GM12875 (cell line): ENCODE data around the gene GRAP.

ENCODE experiments used
- H3K4me3 ChIP-seq: one replicate; pipeline ENCODE4 v1.5.1; 2011; ENCODE audit warnings: low read depth, low read length, control low read depth
- TF ChIP-seq, protein P1 (sequence below): IDR thresholded peaks from 2 replicates; pipeline ENCODE4 v1.5.1; 2011; ENCODE audit warnings: low read depth, mild to moderate bottlenecking, control low read depth, inconsistent platforms, low read length, moderate library complexity, borderline replicate concordance; ENCODE audit not compliant: insufficient read depth

Gene GRAP

DNA sequence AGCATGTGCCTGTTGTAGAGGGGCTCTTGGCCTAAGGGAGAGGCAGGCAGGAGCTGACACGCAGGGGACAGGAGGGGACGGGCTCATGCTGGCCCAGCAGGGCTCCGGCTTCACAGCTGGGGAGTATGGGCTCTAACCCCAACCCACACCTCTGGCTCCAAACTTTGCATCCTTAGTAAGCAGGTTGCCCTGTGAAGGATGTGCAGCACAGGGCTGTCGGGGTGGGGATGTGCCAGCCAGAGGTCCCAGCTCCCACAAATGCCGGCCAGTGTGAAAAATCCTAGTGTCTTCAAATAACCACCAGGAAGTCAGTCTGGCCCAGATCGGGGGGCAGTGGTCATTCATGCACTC is 28.2 kb downstream of the GRAP start:
- TF ChIP-seq, protein P1, sequence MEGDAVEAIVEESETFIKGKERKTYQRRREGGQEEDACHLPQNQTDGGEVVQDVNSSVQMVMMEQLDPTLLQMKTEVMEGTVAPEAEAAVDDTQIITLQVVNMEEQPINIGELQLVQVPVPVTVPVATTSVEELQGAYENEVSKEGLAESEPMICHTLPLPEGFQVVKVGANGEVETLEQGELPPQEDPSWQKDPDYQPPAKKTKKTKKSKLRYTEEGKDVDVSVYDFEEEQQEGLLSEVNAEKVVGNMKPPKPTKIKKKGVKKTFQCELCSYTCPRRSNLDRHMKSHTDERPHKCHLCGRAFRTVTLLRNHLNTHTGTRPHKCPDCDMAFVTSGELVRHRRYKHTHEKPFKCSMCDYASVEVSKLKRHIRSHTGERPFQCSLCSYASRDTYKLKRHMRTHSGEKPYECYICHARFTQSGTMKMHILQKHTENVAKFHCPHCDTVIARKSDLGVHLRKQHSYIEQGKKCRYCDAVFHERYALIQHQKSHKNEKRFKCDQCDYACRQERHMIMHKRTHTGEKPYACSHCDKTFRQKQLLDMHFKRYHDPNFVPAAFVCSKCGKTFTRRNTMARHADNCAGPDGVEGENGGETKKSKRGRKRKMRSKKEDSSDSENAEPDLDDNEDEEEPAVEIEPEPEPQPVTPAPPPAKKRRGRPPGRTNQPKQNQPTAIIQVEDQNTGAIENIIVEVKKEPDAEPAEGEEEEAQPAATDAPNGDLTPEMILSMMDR: no peak
- no peak overlapping the region for H3K4me3 ChIP-seq

DNA sequence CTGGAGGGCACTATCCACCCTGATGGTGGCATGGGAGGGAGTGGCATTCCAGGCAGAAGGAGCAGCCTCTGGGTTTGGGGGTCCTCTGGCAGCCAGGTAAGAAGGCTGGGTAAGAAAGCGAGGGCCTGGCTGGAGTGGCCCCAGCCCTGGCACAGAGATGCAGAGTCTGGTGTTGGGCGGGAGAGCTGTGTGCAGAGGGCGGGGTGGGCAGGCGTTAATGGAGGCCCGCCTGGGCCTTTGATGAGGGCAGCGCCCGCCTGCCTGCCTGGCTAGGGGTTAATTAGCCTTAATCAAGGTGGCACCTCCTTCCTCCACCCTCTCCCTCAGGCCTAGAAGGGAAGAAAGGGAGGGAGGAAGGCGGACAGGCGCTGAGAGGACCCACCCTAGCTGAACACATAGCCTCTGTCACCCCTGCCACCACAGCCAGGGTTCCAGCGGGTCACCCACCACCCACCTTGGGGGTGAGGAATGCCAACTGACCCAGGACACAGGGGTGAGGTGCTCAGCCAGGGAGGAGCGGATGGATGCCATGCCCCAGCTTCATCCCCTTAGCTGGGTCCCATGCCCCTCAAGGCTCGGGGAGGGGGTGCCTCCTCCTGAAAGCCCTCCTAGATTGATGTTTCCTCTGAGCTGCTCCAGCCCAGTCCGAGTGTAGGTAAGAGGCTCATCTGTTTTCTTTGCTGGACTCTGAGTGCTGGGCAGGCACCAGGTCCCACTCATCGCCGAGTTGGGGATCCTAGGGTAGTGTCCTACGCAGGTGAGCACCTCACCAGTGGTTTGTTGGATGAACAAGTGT is 28.8 kb downstream of the GRAP start:
- H3K4me3 ChIP-seq: no peak overlapping the region
- TF ChIP-seq, protein P1: no peak

DNA sequence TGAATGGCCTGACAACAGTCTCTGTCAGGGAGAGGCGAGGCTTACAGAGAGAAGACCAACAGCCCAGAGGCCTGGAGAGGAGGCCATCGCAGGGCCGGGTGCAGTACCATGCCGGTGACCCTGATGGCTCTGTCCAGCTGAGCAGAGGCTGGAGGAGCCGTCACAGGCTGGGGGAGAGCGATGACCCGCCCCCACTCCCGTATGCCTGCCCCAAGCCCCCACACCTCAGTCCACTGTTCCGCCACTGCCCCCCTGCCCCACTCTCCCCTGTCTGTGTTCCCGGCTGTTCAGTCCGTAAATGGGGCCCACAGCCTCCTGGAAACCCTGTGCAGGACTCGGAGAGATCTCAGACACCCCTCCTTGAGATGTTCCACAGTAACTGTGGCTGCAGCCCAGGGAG is 29.4 kb downstream of the GRAP start:
- no peak overlapping the region for H3K4me3 ChIP-seq
- TF ChIP-seq, protein P1: no peak

DNA sequence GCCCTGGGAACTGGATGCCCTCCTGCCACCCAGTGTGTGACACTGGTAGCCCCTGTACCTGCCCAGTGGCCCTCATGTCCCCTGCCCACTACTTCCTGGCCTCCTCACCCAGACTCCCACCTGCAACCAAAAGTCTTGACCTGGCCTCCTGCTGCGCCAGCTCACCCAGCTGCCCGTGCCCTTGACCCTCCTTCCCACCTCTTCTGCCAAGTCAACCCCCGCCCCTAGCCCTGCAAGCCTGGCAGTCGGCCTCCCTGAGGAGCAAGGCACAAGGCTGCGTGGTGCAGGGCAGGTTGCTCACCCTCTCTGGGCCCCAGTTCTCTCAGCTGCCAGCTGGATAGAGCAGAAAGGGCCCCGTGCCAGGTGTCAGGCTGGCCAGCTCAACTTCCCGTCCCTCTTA is 29.9 kb downstream of the GRAP start:
- TF ChIP-seq, protein P1: no peak
- no peak overlapping the region for H3K4me3 ChIP-seq

DNA sequence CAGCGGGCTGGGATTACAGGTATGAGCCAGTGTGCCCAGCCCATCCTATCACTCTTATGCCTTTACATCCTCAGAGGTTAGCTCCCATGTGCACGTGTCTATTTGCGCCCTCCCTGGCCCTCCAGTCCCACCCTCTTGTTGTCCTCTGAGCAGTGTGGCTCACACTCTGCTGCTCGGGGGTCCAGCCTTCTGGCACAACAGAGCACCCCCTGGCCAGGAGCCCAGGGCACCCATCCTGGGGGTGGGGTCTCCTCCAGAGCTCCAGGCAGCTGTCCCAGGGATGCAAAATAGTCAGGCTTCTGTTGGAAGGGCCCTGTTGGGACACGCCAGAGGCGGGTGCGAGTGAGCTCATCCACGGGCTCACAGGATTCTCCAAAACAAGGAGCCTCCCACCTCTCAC is 30.5 kb downstream of the GRAP start:
- TF ChIP-seq, protein P1: no peak
- H3K4me3 ChIP-seq: no peak overlapping the region

DNA sequence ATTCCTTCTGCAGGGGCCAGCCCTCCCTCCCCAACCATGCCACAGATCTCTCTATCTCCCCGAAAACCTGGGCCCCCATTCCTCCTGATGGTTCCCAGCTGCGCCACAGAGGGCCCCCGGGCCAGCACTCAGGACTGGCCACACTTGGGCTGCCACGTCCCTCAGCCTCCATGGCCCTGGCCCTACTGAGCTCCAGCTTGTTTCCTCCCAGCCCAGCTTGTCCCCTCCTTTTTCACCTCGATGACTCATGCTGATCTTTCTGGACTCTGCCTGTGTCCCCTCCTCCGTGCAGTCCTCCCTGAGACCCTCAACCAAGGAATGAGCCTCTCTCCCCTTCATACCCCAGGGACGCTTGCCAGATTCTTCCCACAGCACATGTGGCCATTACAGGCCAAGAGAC is 31.3 kb downstream of the GRAP start:
- no peak overlapping the region for H3K4me3 ChIP-seq
- TF ChIP-seq, protein P1: no peak

DNA sequence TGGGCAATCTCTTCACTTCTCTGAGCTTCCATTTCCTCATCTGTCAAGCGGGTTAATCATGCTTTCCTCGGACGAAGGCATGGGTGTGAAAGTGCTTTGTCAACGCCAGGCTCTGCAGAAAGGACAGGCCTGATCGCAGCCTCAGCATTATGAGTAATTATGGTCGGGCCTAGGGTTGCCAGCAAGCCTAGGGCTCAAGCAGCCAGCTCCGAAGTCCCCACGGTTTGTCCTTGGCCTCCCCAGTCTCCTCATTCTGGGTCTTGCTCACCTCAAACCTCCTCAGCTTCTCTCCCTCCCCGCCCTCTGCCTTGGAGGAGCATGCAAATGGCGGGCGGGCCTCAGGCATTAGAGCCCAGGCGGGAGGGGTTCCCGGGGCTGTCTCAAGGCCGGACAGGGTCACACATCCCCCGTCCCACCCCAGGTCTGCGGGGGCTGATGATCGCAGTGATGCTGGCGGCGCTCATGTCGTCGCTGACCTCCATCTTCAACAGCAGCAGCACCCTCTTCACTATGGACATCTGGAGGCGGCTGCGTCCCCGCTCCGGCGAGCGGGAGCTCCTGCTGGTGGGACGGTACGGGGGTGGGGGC is 32.0 kb downstream of the GRAP start:
- H3K4me3 ChIP-seq: no peak overlapping the region
- TF ChIP-seq, protein P1: no peak
